Measurements from ENCODE around the gene KMT5C. TPM values are rescaled to one million over a fixed set of nuclear protein-coding genes. Genes with fewer than 3 reads are reported as not detected.

Gene KMT5C
- total and polyA plus RNA-seq, 10 of the 15 experiments (the other 5 are each of a cell fraction or from before 2014, with no cell fraction given): 0.20 to 15.8 (median 4.3) TPM; not detected in 1

DNA sequence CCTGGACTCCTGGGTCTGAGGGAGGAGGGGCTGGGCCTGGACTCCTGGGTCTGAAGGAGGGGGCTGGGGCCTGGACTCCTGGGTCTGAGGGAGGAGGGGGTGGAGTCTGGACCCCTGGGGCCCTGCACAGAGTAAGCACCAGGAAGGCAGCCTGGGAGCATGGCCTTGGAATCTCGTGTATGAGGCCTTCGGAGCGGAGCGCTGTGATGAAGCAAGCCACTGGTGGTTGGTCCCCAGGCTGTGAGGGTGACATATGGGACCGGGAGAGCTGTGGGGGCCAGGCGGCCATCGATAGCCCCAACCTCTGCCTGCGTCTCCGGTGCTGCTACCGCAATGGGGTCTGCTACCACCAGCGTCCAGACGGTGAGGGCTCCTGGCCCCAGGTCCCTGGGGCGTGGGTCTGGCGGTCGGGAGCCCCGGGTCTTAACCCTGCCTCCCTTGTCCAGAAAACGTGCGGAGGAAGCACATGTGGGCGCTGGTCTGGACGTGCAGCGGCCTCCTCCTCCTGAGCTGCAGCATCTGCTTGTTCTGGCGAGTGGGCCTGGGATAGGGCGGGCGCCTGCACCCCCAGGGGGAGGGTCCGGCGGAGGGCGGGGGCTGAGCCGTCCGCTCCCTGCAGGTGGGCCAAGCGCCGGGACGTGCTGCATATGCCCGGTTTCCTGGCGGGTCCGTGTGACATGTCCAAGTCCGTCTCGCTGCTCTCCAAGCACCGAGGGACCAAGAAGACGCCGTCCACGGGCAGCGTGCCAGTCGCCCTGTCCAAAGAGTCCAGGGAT, 37.9 kb downstream of the KMT5C start (continued):
- TF ChIP-seq BMI1 (IDR thresholded peaks at IDR 0.05; ENCODE audit: borderline replicate concordance): no peak

DNA sequence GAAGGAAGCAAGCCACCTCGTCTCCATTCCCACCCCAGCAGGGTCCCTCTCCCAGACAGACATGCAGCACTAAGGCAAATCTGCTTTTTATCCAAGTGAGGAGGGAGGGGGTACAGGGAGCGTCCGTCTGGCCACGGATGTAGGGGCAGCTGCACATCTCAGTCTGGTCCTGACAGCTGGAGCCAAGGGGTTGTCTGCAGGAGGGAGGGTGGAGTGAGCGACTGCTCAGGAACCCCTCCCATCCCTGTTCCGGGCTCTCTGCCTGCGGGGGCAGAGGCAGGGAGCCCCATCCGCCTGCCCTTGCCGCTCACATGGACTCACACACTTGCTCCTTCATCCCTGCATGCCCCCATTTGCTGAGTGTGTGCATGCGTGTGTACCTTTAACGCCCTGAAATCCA, 39.5 kb downstream of the KMT5C start:
- no peak overlapping the region for H3K4me3 ChIP-seq
- no peaks in the 10 kb centered on the region for H4K20me1 ChIP-seq (ENCODE audit: control insufficient read depth, insufficient read depth)
- ChIA-PET POLR2A (no interaction called here), RAD21 (ENCODE audit: unreplicated experiment) (no interaction called here), SMC1A (ENCODE audit: uncharacterized antibody, unreplicated experiment) (no interaction called here), CTCF (interaction anchor here (1.6 kb wide), 1 partner anchor 78 kb away, joined by 4 read pairs; no protein-coding TSS in a partner anchor)
- in situ Hi-C loops (cut with MboI): no loop called here
- H3K27ac ChIP-seq (ENCODE audit: control insufficient read depth, insufficient read depth): no peak overlapping the region
- H2AFZ ChIP-seq (ENCODE audit: control insufficient read depth, low read depth, low read length): no peak overlapping the region
- intact Hi-C loops (cut with micrococcal nuclease; ENCODE audit: unreplicated experiment): no loop called here
- H3K4me2 ChIP-seq (ENCODE audit: control insufficient read depth, insufficient read depth): no peak overlapping the region
- ATAC-seq (no peak), DNase-seq (ENCODE audit: low read depth, low spot score) (no peak), FAIRE-seq (no peak)
- no peaks in the 10 kb centered on the region for H3K36me3 ChIP-seq (ENCODE audit: control insufficient read depth in 2 of 2, insufficient read depth in 2 of 2, low read length in 1 of 2)
- 60% methylated on average over 11 of the region's 11 CpGs for WGBS (ENCODE audit: insufficient coverage, insufficient replicate concordance, low lambda C conversion rate, missing lambda C conversion rate)
- no peak overlapping the region for H3K9ac ChIP-seq (ENCODE audit: control insufficient read depth, insufficient read depth, low read length)
- peaks cover 8% of the 10 kb centered on the region for H3K4me1 ChIP-seq (ENCODE audit: control insufficient read depth, insufficient read depth, low read length)
- BruUV-seq (replicated peaks): no TSS peak
- H3K27me3 ChIP-seq (replicated peaks in 1 of 2; ENCODE audit: control insufficient read depth in 2 of 2, insufficient read depth in 2 of 2, low read length in 1 of 2): no peaks in the 10 kb centered on the region
- peaks cover 7% of the 10 kb centered on the region for H3K79me2 ChIP-seq (ENCODE audit: control insufficient read depth, insufficient read depth, low read length)
- no peaks in the 10 kb centered on the region for H3K9me3 ChIP-seq (replicated peaks; ENCODE audit: control insufficient read depth, insufficient read depth, low read length)
- no peak for TF ChIP-seq ASH2L (IDR thresholded peaks at IDR 0.05; ENCODE audit: borderline replicate concordance, low read depth)
- TF ChIP-seq, protein P1, sequence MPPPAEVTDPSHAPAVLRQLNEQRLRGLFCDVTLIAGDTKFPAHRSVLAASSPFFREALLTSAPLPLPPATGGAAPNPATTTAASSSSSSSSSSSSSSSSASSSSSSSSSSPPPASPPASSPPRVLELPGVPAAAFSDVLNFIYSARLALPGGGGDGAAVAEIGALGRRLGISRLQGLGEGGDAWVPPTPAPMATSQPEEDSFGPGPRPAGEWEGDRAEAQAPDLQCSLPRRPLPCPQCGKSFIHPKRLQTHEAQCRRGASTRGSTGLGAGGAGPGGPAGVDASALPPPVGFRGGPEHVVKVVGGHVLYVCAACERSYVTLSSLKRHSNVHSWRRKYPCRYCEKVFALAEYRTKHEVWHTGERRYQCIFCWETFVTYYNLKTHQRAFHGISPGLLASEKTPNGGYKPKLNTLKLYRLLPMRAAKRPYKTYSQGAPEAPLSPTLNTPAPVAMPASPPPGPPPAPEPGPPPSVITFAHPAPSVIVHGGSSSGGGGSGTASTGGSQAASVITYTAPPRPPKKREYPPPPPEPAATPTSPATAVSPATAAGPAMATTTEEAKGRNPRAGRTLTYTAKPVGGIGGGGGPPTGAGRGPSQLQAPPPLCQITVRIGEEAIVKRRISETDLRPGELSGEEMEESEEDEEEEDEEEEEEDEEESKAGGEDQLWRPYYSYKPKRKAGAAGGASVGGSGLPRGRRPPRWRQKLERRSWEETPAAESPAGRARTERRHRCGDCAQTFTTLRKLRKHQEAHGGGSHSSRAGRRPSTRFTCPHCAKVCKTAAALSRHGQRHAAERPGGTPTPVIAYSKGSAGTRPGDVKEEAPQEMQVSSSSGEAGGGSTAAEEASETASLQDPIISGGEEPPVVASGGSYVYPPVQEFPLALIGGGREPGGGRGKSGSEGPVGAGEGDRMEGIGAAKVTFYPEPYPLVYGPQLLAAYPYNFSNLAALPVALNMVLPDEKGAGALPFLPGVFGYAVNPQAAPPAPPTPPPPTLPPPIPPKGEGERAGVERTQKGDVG (CRISPR knock-in tag; IDR thresholded peaks at IDR 0.05): no peak
- no peak for TF ChIP-seq PML (IDR thresholded peaks at IDR 0.05; ENCODE audit: low read length)
- no peak for TF ChIP-seq MEF2B (IDR thresholded peaks at IDR 0.05; ENCODE audit: partially characterized antibody, poor library complexity, severe bottlenecking)
- TF ChIP-seq, protein P2, sequence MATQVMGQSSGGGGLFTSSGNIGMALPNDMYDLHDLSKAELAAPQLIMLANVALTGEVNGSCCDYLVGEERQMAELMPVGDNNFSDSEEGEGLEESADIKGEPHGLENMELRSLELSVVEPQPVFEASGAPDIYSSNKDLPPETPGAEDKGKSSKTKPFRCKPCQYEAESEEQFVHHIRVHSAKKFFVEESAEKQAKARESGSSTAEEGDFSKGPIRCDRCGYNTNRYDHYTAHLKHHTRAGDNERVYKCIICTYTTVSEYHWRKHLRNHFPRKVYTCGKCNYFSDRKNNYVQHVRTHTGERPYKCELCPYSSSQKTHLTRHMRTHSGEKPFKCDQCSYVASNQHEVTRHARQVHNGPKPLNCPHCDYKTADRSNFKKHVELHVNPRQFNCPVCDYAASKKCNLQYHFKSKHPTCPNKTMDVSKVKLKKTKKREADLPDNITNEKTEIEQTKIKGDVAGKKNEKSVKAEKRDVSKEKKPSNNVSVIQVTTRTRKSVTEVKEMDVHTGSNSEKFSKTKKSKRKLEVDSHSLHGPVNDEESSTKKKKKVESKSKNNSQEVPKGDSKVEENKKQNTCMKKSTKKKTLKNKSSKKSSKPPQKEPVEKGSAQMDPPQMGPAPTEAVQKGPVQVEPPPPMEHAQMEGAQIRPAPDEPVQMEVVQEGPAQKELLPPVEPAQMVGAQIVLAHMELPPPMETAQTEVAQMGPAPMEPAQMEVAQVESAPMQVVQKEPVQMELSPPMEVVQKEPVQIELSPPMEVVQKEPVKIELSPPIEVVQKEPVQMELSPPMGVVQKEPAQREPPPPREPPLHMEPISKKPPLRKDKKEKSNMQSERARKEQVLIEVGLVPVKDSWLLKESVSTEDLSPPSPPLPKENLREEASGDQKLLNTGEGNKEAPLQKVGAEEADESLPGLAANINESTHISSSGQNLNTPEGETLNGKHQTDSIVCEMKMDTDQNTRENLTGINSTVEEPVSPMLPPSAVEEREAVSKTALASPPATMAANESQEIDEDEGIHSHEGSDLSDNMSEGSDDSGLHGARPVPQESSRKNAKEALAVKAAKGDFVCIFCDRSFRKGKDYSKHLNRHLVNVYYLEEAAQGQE (IDR thresholded peaks at IDR 0.05; ENCODE audit: low read depth, low read length): no peak
- no peak for TF ChIP-seq TAF1 (IDR thresholded peaks at IDR 0.05; ENCODE audit: borderline replicate concordance, low read depth, low read length)
- no peak for TF ChIP-seq POLR2AphosphoS5 (IDR thresholded peaks at IDR 0.05; ENCODE audit: low read length)
- TF ChIP-seq KLF5 (IDR thresholded peaks at IDR 0.05; ENCODE audit: partially characterized antibody): no peak
- TF ChIP-seq IKZF2 (IDR thresholded peaks at IDR 0.05): no peak
